ENCODE results near the gene SLC2A14.
A peak's percentile ranks its signal among the peaks of the same experiment; 100 is the strongest.
"Not testable (repeated sequence)": the region's sequence is repeated elsewhere in the genome, so short reads cannot be mapped to it uniquely, and the experiment has no call there.

The SLC2A14 gene

GRCh38 chr12:7915661-7916403, 43.1 kb upstream of the SLC2A14 start:
- Histone ChIP-seq H3K36me3 (ENCODE audit: low read depth) (no peaks in the 10 kb centered on the region), H3K27me3 (ENCODE audit: insufficient read depth, poor library complexity, severe bottlenecking) (no peaks in the 10 kb centered on the region), H3K9me3 (ENCODE audit: severe bottlenecking) (no peaks in the 10 kb centered on the region), H3K4me1 (ENCODE audit: insufficient read depth, poor library complexity, severe bottlenecking) (no peaks in the 10 kb centered on the region), H3K27ac (ENCODE audit: poor library complexity, severe bottlenecking) (no peak overlapping the region), H3K4me3 (ENCODE audit: severe bottlenecking) (no peak overlapping the region)
- ATAC-seq (ENCODE audit: low read depth) (no peak), DNase-seq (ENCODE audit: low spot score) (no peak)
- no peak for TF ChIP-seq CTCF (IDR thresholded peaks at IDR 0.05; ENCODE audit: poor library complexity, severe bottlenecking)

- not testable (repeated sequence) for H3K9me3 ChIP-seq (ENCODE audit: severe bottlenecking); H3K36me3 ChIP-seq (ENCODE audit: low read depth); DNase-seq (ENCODE audit: low spot score); H3K4me3 ChIP-seq (ENCODE audit: severe bottlenecking); H3K27ac ChIP-seq (ENCODE audit: poor library complexity, severe bottlenecking); ATAC-seq (ENCODE audit: low read depth); H3K27me3 ChIP-seq (ENCODE audit: insufficient read depth, poor library complexity, severe bottlenecking); H3K4me1 ChIP-seq (ENCODE audit: insufficient read depth, poor library complexity, severe bottlenecking)
Observed at GRCh38 chr12:7910106-7910505, 37.4 kb upstream of the SLC2A14 start.

GRCh38 chr12:7907009-7907408, 34.3 kb upstream of the SLC2A14 start:
- Histone ChIP-seq H3K4me3 (ENCODE audit: severe bottlenecking) (no peak overlapping the region), H3K27ac (ENCODE audit: poor library complexity, severe bottlenecking) (no peak overlapping the region)
- peak; percentile 48; the same call in 2 of the 3 replicates for ATAC-seq (ENCODE audit: low read depth)

GRCh38 chr12:7906303-7906702, 33.6 kb upstream of the SLC2A14 start:
- not testable (repeated sequence) for H3K36me3 ChIP-seq (ENCODE audit: low read depth); H3K4me3 ChIP-seq (ENCODE audit: severe bottlenecking); H3K27me3 ChIP-seq (ENCODE audit: insufficient read depth, poor library complexity, severe bottlenecking); DNase-seq (ENCODE audit: low spot score); H3K4me1 ChIP-seq (ENCODE audit: insufficient read depth, poor library complexity, severe bottlenecking); H3K27ac ChIP-seq (ENCODE audit: poor library complexity, severe bottlenecking); ATAC-seq (ENCODE audit: low read depth); H3K9me3 ChIP-seq (ENCODE audit: severe bottlenecking)

More at GRCh38 chr12:7907009-7907408, 34.3 kb upstream of the SLC2A14 start:
- H3K27me3 ChIP-seq (ENCODE audit: insufficient read depth, poor library complexity, severe bottlenecking) = no peaks in the 10 kb centered on the region
- peak; percentile 37 for TF ChIP-seq CTCF (IDR thresholded peaks at IDR 0.05; ENCODE audit: poor library complexity, severe bottlenecking)
- no peak for DNase-seq (ENCODE audit: low spot score)
- H3K36me3 ChIP-seq (ENCODE audit: low read depth) = no peaks in the 10 kb centered on the region
- no peaks in the 10 kb centered on the region for H3K9me3 ChIP-seq (ENCODE audit: severe bottlenecking)
- no peaks in the 10 kb centered on the region for H3K4me1 ChIP-seq (ENCODE audit: insufficient read depth, poor library complexity, severe bottlenecking)

- not testable (repeated sequence) for H3K27me3 ChIP-seq (ENCODE audit: insufficient read depth, poor library complexity, severe bottlenecking); H3K4me3 ChIP-seq (ENCODE audit: severe bottlenecking); DNase-seq (ENCODE audit: low spot score); H3K36me3 ChIP-seq (ENCODE audit: low read depth); H3K27ac ChIP-seq (ENCODE audit: poor library complexity, severe bottlenecking); ATAC-seq (ENCODE audit: low read depth); H3K9me3 ChIP-seq (ENCODE audit: severe bottlenecking); H3K4me1 ChIP-seq (ENCODE audit: insufficient read depth, poor library complexity, severe bottlenecking)
Observed at GRCh38 chr12:7905600-7906125, 32.9 kb upstream of the SLC2A14 start.

- Histone ChIP-seq H3K36me3 (ENCODE audit: low read depth) (no peaks in the 10 kb centered on the region), H3K27ac (ENCODE audit: poor library complexity, severe bottlenecking) (no peak overlapping the region), H3K4me1 (ENCODE audit: insufficient read depth, poor library complexity, severe bottlenecking) (no peaks in the 10 kb centered on the region), H3K27me3 (ENCODE audit: insufficient read depth, poor library complexity, severe bottlenecking) (no peaks in the 10 kb centered on the region), H3K4me3 (ENCODE audit: severe bottlenecking) (no peak overlapping the region), H3K9me3 (ENCODE audit: severe bottlenecking) (no peaks in the 10 kb centered on the region)
- DNase-seq (ENCODE audit: low spot score) = no peak
- TF ChIP-seq CTCF (IDR thresholded peaks at IDR 0.05; ENCODE audit: poor library complexity, severe bottlenecking) = no peak
- ATAC-seq (ENCODE audit: low read depth) = no peak
Observed at GRCh38 chr12:7905071-7905470, 32.4 kb upstream of the SLC2A14 start.

GRCh38 chr12:7902416-7902815, 29.7 kb upstream of the SLC2A14 start:
- not testable (repeated sequence) for H3K27me3 ChIP-seq (ENCODE audit: insufficient read depth, poor library complexity, severe bottlenecking); H3K9me3 ChIP-seq (ENCODE audit: severe bottlenecking); H3K4me1 ChIP-seq (ENCODE audit: insufficient read depth, poor library complexity, severe bottlenecking); H3K4me3 ChIP-seq (ENCODE audit: severe bottlenecking); H3K27ac ChIP-seq (ENCODE audit: poor library complexity, severe bottlenecking); DNase-seq (ENCODE audit: low spot score); H3K36me3 ChIP-seq (ENCODE audit: low read depth); ATAC-seq (ENCODE audit: low read depth)

Data from RWPE2 (cell line).